Mammary epithelial cell (primary cell): ENCODE results near the gene SYNJ1.

Experiments
- EZH2 ChIP-seq: IDR thresholded peaks from 2 replicates; pipeline ENCODE4 v1.6.1; 2012; ENCODE audit warnings: low read length, inconsistent platforms, borderline replicate concordance
- TF ChIP-seq, protein P1 (sequence below), 2 donors: IDR thresholded peaks in 1 of 2; conservative IDR thresholded peaks in 1 of 2; 2 replicates each; pipeline ENCODE4 v1.5.1; 2011 to 2012; ENCODE audit warnings: inconsistent platforms in 2 of 2, low read length in 2 of 2, mild to moderate bottlenecking in 2 of 2, control low read depth in 1 of 2, low read depth in 1 of 2; ENCODE audit not compliant: insufficient read depth in 1 of 2; ENCODE audit errors: extremely low read depth in 1 of 2

GRCh38 chr21:32741336-32741735 lies 13.5 kb upstream of the SYNJ1 start:
- no peak for TF ChIP-seq EZH2
- TF ChIP-seq, protein P1, sequence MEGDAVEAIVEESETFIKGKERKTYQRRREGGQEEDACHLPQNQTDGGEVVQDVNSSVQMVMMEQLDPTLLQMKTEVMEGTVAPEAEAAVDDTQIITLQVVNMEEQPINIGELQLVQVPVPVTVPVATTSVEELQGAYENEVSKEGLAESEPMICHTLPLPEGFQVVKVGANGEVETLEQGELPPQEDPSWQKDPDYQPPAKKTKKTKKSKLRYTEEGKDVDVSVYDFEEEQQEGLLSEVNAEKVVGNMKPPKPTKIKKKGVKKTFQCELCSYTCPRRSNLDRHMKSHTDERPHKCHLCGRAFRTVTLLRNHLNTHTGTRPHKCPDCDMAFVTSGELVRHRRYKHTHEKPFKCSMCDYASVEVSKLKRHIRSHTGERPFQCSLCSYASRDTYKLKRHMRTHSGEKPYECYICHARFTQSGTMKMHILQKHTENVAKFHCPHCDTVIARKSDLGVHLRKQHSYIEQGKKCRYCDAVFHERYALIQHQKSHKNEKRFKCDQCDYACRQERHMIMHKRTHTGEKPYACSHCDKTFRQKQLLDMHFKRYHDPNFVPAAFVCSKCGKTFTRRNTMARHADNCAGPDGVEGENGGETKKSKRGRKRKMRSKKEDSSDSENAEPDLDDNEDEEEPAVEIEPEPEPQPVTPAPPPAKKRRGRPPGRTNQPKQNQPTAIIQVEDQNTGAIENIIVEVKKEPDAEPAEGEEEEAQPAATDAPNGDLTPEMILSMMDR (conservative IDR thresholded peaks at IDR 0.05 in 1 of 2, IDR thresholded peaks at IDR 0.05 in 1 of 2; ENCODE audit: extremely low read depth in 1 of 2, insufficient read depth in 1 of 2, low read depth in 1 of 2, low read length in 2 of 2) = no peak
